ENCODE data around the gene WDSUB1.

DNA sequence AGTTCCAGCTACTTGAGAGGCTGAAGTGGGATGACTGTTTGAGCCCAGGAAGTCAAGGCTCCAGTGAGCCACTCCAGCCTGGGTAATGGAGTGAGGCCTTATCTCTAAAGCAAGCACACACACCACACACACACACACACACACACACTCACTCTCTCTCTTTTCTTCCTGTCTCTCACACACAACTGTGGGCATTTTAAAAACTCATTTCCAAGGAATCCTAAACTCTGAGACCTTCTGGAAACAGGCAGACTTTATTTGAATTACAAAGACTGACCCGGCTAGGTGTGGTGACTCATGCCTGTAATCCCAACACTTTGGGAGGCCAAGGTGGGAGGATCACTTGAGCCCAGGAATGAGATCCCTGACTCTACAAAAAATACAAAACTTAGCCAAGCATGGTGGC is 21.3 kb downstream of the WDSUB1 start:
- TF ChIP-seq TCF7L2 (IDR thresholded peaks at IDR 0.05; ENCODE audit: low read depth, low read length) (no peak), POLR2AphosphoS5 (IDR thresholded peaks at IDR 0.05; ENCODE audit: low read depth, low read length) (no peak)
- TF ChIP-seq, protein P1, sequence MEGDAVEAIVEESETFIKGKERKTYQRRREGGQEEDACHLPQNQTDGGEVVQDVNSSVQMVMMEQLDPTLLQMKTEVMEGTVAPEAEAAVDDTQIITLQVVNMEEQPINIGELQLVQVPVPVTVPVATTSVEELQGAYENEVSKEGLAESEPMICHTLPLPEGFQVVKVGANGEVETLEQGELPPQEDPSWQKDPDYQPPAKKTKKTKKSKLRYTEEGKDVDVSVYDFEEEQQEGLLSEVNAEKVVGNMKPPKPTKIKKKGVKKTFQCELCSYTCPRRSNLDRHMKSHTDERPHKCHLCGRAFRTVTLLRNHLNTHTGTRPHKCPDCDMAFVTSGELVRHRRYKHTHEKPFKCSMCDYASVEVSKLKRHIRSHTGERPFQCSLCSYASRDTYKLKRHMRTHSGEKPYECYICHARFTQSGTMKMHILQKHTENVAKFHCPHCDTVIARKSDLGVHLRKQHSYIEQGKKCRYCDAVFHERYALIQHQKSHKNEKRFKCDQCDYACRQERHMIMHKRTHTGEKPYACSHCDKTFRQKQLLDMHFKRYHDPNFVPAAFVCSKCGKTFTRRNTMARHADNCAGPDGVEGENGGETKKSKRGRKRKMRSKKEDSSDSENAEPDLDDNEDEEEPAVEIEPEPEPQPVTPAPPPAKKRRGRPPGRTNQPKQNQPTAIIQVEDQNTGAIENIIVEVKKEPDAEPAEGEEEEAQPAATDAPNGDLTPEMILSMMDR (IDR thresholded peaks at IDR 0.05) = no peak
- TF ChIP-seq, protein P2, sequence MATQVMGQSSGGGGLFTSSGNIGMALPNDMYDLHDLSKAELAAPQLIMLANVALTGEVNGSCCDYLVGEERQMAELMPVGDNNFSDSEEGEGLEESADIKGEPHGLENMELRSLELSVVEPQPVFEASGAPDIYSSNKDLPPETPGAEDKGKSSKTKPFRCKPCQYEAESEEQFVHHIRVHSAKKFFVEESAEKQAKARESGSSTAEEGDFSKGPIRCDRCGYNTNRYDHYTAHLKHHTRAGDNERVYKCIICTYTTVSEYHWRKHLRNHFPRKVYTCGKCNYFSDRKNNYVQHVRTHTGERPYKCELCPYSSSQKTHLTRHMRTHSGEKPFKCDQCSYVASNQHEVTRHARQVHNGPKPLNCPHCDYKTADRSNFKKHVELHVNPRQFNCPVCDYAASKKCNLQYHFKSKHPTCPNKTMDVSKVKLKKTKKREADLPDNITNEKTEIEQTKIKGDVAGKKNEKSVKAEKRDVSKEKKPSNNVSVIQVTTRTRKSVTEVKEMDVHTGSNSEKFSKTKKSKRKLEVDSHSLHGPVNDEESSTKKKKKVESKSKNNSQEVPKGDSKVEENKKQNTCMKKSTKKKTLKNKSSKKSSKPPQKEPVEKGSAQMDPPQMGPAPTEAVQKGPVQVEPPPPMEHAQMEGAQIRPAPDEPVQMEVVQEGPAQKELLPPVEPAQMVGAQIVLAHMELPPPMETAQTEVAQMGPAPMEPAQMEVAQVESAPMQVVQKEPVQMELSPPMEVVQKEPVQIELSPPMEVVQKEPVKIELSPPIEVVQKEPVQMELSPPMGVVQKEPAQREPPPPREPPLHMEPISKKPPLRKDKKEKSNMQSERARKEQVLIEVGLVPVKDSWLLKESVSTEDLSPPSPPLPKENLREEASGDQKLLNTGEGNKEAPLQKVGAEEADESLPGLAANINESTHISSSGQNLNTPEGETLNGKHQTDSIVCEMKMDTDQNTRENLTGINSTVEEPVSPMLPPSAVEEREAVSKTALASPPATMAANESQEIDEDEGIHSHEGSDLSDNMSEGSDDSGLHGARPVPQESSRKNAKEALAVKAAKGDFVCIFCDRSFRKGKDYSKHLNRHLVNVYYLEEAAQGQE (IDR thresholded peaks at IDR 0.05; ENCODE audit: insufficient read depth in 1 of 2, low read depth in 2 of 2, low read length in 1 of 2) = no peak
